Activated T-cell treated with anti-CD3 and anti-CD28 coated beads, Interleukin-2, amount 50 U/mL, for 72 hours (primary cell): Measurements from ENCODE around the gene KRT6C. TPM values are rescaled to one million over a fixed set of nuclear protein-coding genes. Genes with fewer than 3 reads are reported as not detected.

Experiments
- ATAC-seq, 2 donors: fragments of 150-1000 bp; cut with Tn5 transposase; replicated peaks in 1 of 2; 2 replicates each; pipeline ENCODE4 v1.10.0; 2021; ENCODE audit warnings: moderate library complexity in 2 of 2, mild to moderate bottlenecking in 1 of 2
- DNase-seq, 2 donors: peaks; one replicate each; pipeline ENCODE4 v3.0.0; 2021 to 2022; ENCODE audit warnings: mixed read lengths in 1 of 2
- H3K27ac Mint-ChIP-seq: one replicate; pipeline ENCODE4 v1.8.0; 2022; ENCODE audit warnings: mild to moderate bottlenecking, moderate library complexity, mixed read lengths
- H3K27me3 Mint-ChIP-seq: one replicate; pipeline ENCODE4 v1.8.0; 2022; ENCODE audit warnings: low read depth, mixed read lengths
- H3K36me3 Mint-ChIP-seq, 2 donors: one replicate each; pipeline ENCODE4 v1.8.0; 2022; ENCODE audit warnings: mixed read lengths in 2 of 2, mild to moderate bottlenecking in 1 of 2; ENCODE audit not compliant: insufficient read depth in 2 of 2
- H3K4me1 Mint-ChIP-seq: one replicate; pipeline ENCODE4 v1.8.0; 2022; ENCODE audit warnings: low read depth, mixed read lengths
- H3K4me3 Mint-ChIP-seq, 2 donors: one replicate each; pipeline ENCODE4 v1.8.0; 2022; ENCODE audit warnings: mild to moderate bottlenecking in 2 of 2, mixed read lengths in 2 of 2, moderate library complexity in 2 of 2
- H3K9me3 Mint-ChIP-seq, 2 donors: one replicate each; pipeline ENCODE4 v1.8.0; 2022; ENCODE audit warnings: mixed read lengths in 2 of 2
- total RNA-seq, 2 donors: library from RNA; stranded (reverse); gene quantifications; one replicate each; pipeline ENCODE4 v1.2.3, GENCODE V29; 2022

KRT6C gene
- not detected for total RNA-seq

DNA sequence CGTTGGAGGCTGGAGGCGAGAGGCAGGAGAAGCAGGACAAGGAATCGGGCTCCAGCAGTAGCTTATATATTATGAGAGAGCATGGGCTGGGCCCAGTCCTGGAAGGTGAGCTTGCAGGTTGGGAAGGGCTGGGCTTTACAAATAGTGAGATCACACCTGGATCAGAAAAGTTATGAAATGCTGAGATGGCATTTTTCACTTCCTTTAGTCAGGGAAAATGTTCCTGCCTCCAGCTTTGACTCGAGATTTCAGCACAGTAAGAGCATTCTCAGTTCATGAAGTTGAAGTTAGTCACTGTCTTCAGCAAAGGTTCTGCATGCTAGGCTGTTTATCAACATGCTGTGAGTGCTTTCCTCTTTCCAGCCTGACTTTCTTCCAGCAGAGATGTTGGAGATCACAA, at the start of gene KRT6C:
TSS of gene KRT6C (minus strand) at position 38 of the 400 bp plus-strand sequence. CDS start 68 bp downstream, outside the sequence.
- peaks cover 0 to 2% of the 10 kb centered on the region in 2 donors for H3K36me3 Mint-ChIP-seq
- DNase-seq (no peak), ATAC-seq (no peak)
- peaks cover 1 to 2% of the 10 kb centered on the region in 2 donors for H3K9me3 Mint-ChIP-seq
- peaks cover under 1% of the 10 kb centered on the region for H3K27me3 Mint-ChIP-seq
- no peaks in the 10 kb centered on the region for H3K4me1 Mint-ChIP-seq
- no peak within 1 kb of the TSS for H3K27ac Mint-ChIP-seq
- no peak within 1 kb of the TSS for H3K4me3 Mint-ChIP-seq

DNA sequence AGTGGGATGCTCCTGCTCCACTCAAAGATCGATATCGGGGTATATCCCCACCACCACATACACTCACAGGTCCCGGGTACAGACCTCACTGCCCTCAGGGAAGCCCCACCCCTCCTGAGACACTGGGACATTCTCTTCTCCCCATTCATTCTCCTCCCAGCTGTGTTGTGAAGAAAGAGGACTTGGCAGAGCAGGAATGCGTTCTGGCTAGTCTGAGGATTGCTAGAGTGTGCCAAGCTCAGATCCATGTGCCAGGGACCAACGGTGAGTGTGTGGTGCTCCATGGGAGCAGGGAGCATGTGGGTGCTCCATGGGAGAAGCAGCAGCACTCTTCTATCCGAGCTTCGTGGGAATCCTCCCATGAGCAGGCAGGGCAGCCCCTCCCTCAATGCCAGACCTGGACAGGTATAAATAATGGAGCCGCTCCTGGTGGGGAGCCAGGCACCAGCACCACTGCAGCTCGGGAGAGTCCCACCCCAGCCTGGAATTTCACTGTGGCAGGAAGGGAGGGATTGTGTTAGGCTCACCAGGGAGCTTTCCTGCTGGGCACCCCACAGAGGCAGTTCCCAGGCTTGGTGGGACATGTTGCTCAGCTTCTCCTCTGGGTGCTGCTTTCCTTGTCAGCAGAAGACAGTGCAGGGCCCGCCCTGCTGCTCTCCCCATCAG, 48.9 kb upstream of the KRT6C start:
- Mint-ChIP-seq H3K27me3 (no peaks in the 10 kb centered on the region), H3K4me1 (peaks cover 6% of the 10 kb centered on the region), H3K36me3 (no peaks in the 10 kb centered on the region), H3K27ac (no peak overlapping the region), H3K4me3 (no peak overlapping the region), H3K9me3 (no peaks in the 10 kb centered on the region)
- DNase-seq (no peak), ATAC-seq (no peak)

DNA sequence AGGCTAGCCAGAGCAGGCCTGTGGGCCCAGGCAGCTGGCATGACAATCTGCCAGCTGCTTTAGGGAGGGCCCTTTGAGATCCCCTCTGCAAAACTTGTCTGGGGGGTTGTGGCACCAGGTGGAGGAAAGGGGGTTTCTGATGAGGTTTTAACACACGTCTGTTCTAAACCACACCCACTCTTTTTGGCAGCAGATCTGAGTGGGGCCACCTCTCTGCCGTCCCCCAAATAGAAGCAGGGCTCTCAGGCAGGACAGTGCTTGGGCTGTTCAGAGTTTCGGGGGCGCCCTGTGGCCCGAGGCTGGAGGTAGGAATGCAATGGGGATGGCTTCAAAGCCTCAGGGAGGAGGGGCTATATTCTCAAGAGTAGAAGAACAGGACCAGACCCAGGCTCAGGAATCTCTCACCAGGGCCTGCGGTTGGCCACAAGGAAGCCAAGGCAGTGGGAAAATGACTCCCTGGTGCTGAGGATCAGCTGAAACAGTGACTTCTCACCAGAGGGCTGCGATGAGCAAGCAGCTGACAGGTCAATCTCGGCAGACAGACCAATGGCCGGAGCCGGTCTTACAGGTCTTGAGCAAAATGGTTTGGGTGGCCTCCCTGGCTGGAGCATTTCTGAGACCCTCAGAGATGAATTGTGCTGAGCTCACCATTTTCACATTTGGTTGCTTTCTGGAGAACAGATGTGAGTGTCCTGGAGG, 48.1 kb upstream of the KRT6C start:
- H3K4me3 Mint-ChIP-seq: no peak overlapping the region
- H3K9me3 Mint-ChIP-seq: no peaks in the 10 kb centered on the region
- DNase-seq (no peak), ATAC-seq (no peak)
- H3K4me1 Mint-ChIP-seq: peaks cover 2% of the 10 kb centered on the region
- H3K27ac Mint-ChIP-seq: no peak overlapping the region
- H3K27me3 Mint-ChIP-seq: no peaks in the 10 kb centered on the region
- H3K36me3 Mint-ChIP-seq: no peaks in the 10 kb centered on the region

DNA sequence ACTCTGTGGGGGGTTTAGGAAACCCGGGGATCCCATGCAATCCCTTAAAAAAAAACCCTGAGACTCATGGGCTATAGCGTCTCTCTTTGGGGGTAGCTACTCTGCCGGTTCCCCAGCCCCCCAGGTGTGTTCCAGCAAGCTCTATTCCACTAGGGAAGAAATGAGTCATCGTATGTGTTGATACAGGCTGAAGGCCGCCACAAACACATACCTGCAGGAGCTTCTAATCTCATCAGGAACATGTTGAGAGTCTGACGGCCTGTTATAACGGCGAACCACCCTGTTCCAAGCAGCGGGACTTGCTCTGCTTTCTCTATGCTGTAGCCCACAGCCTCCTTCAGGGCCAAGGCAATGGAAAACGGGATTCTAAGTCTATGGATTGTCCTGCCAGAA, 47.6 kb upstream of the KRT6C start:
- no peak for DNase-seq
- no peaks in the 10 kb centered on the region for H3K36me3 Mint-ChIP-seq
- no peak for ATAC-seq
- H3K4me3 Mint-ChIP-seq: no peak overlapping the region
- no peaks in the 10 kb centered on the region for H3K27me3 Mint-ChIP-seq
- H3K4me1 Mint-ChIP-seq: no peaks in the 10 kb centered on the region
- H3K9me3 Mint-ChIP-seq: no peaks in the 10 kb centered on the region
- no peak overlapping the region for H3K27ac Mint-ChIP-seq

DNA sequence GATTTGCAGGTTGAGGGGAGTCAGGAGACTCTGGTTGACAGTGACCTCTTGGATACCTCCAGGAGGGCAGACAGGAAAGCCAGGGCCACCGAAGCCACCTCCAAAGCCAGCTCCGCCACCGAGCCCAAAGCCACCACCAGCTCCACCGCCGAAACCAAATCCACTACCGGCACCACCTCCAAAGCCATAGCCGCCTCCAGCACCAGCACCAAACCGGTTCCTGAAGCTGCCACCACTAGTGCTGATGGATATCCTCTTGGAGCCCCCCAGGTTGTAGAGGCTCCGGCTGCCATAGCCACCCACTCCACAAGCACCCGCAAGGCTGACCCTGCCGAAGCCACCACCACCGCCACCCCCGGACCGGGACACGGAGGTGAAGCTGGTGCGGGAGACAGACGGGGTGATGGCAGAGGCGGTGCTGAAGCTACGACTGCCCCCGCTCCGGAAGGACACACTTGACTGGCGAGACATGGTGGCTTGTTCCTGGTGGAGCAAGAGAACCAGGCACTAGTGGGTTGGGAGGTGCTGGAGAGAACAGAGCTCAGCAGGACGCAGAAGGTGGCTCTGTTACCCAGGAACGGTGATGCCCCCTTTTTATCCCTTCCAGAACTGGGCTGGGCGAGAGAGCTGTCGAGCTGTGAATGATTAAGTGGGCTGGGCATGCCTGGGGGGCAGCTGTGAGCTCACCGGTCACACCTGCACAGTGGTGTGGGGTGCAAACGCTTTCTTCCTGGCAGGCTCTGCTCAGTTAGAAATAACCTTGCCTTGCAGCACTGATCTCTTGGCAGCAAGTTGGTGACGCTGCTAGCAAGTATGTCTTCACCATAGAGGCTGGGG, 46.4 kb upstream of the KRT6C start, which contains the start of gene KRT5:
TSS of gene KRT5 (minus strand) at position 569 of the 837 bp plus-strand sequence. CDS start at position 471, 98 bp downstream.
- H3K4me1 Mint-ChIP-seq: no peaks in the 10 kb centered on the region
- no peak within 1 kb of the TSS for H3K4me3 Mint-ChIP-seq
- no peaks in the 10 kb centered on the region for H3K27me3 Mint-ChIP-seq
- no peak for ATAC-seq
- no peaks in the 10 kb centered on the region for H3K9me3 Mint-ChIP-seq
- H3K27ac Mint-ChIP-seq: no peak within 1 kb of the TSS
- no peak for DNase-seq
- H3K36me3 Mint-ChIP-seq: no peaks in the 10 kb centered on the region

DNA sequence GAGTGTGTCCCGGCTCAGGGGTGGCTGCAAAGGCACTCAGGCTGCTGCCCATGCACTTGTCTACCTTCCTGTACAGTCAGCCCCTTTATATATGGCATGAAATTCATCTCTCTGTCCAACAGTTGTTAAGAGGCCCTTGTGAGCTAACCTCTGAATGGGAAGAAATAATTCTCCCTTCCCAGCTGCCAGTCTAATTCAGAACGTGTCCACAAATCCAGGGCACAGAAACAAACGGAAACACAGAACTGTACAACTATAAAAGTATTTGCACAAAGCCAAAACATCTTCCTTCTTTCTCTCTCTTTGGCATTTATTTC, 45.7 kb upstream of the KRT6C start:
- Mint-ChIP-seq H3K9me3 (no peaks in the 10 kb centered on the region), H3K36me3 (no peaks in the 10 kb centered on the region)

DNA sequence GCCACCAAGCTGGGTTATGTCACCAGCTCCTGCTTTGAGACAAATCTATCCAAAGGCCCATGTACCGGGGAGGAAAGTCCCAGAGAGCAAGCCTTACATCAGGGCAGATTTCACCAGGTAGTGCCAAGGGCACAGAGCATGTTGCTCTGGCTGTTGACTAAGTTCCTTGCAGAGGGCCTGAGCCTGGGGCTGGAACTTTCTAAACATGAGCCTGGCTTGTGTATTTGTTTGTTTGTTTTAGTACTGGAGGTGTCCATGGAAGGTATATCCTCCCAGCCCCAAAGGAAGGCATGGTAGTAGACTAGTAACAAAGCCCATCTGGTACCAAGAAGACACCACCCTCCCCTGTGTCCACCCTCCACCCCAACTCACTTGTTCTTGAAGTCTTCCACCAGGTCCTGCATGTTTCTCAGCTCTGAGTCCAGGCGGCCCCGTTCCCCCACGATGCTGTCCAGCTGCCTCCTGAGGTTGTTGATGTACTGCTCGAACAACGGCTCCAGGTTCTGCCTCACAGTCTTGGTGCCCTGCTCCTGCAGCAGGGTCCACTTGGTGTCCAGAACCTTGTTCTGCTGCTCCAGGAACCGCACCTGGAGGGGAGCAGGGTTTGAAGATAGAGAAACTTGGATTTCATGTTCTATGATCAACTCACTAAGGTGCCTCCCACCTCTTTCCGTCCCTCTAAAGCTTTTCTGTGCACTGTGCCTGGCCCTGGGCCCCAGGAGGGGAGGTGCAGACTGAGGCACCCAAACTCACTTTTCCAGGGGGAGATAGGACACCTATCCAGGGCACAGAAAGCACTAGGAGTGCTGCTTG, 45.2 kb upstream of the KRT6C start:
- no peaks in the 10 kb centered on the region for H3K9me3 Mint-ChIP-seq
- no peaks in the 10 kb centered on the region for H3K4me1 Mint-ChIP-seq
- no peak overlapping the region for H3K4me3 Mint-ChIP-seq
- no peak for DNase-seq
- H3K27ac Mint-ChIP-seq: no peak overlapping the region
- ATAC-seq: no peak
- H3K27me3 Mint-ChIP-seq: no peaks in the 10 kb centered on the region
- H3K36me3 Mint-ChIP-seq: no peaks in the 10 kb centered on the region

More for the DNA sequence above, 45.7 kb upstream of the KRT6C start:
- Mint-ChIP-seq H3K27me3 (no peaks in the 10 kb centered on the region), H3K27ac (no peak overlapping the region), H3K4me3 (no peak overlapping the region), H3K4me1 (no peaks in the 10 kb centered on the region)
- no peak for DNase-seq
- ATAC-seq: no peak

DNA sequence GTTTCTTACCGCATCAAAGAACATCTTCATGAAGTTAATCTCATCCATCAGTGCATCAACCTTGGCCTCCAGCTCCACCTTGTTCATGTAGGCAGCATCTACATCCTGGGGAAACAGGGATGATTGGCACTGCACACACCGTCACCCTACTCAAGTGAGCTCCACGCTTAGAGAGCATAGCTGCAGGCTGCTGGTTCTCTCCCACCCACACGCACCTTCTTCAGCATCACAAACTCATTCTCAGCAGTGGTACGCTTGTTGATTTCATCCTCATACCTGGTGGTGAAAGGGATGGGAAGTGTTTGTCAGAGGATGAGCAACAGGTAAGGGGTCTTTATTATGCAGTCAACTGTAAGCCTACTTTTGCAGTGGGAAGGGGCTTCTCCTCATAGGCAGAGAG, 44.3 kb upstream of the KRT6C start:
- peaks cover 2% of the 10 kb centered on the region for H3K27me3 Mint-ChIP-seq
- no peaks in the 10 kb centered on the region for H3K4me1 Mint-ChIP-seq
- no peak overlapping the region for H3K27ac Mint-ChIP-seq
- no peaks in the 10 kb centered on the region for H3K9me3 Mint-ChIP-seq
- no peak overlapping the region for H3K4me3 Mint-ChIP-seq
- no peak for DNase-seq
- no peaks in the 10 kb centered on the region for H3K36me3 Mint-ChIP-seq
- no peak for ATAC-seq

DNA sequence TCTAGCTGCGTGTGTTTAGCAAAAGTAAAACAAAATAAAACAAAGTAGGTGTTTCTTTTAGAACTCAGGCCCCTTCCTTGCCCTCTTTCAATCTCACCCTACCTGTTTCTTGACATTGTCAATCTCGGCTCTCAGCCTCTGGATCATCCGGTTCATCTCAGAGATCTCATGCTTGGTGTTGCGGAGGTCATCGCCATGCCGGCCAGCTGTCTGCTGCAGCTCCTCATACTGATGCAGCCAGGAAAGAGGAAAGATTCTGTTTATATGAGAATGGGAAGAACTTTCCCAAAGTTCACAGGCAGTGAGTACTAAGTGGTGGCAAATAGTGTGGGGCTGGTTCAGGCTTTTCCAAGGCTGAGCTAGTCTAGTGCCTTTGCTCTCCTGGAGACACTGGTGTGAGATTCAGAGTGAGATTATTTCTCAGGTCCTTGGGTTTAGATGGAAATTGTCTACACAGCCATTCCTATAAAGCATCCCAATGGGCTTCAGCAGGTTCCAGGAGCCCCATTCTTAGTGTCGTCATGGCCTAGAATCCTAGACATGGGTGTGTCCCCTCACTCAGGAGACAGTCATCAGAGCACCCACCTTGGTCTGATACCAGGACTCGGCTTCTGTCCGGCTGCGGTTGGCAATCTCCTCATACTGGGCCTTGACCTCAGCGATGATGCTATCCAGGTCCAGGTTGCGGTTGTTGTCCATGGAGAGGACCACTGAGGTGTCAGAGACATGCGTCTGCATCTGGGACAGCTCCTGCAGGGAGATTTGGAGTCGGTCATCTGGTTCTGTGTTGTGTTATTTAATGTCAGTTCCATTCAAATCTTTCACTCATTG, 43.6 kb upstream of the KRT6C start:
- no peak for ATAC-seq
- H3K36me3 Mint-ChIP-seq: no peaks in the 10 kb centered on the region
- peaks cover 7% of the 10 kb centered on the region for H3K27me3 Mint-ChIP-seq
- H3K4me1 Mint-ChIP-seq: no peaks in the 10 kb centered on the region
- DNase-seq: no peak
- H3K9me3 Mint-ChIP-seq: no peaks in the 10 kb centered on the region
- no peak overlapping the region for H3K27ac Mint-ChIP-seq
- no peak overlapping the region for H3K4me3 Mint-ChIP-seq

DNA sequence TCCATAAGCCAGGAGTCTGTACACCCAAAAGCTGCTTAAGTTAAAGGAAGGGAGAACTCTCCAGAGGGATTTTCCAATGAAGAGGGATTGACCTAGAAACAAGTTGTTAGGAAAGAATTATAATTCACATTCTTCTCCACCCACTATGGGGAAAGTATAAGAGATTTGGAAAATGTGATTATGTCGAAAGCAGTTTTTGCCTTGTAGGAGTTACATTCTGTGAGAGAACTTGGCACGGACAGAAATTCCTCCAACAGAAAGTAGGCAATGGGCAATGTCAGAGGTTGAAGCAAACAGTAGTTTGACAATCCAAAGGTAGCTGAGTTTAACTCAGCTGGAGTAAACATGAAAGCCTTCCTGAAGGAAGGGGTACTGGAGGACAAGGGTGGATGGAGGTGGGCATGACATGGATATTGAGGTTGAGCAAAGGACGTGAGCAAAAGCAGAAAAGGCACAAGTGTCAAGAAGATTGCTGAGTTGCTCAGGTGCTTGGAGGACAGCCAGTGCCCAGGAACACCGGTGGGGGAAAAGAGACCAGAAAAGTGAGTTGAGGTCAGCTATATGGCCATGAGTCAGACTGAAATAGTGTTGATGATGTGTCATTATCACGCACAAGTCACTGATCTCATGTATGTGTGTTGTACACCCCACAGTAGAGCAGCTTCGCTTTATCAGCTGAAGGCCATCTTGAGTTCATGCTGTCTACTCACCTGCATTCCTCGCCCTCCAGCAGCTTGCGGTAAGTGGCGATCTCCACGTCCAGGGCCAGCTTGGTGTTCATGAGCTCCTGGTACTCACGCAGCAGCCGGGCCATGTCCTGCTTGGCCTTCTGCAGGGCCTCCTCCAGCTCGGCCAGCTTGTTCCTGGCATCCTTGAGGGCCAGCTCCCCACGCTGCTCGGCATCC, 42.6 kb upstream of the KRT6C start:
- ATAC-seq (no peak), DNase-seq (no peak)
- H3K36me3 Mint-ChIP-seq: peaks cover 0 to 3% of the 10 kb centered on the region in 2 donors
- peaks cover 3 to 6% of the 10 kb centered on the region in 2 donors for H3K9me3 Mint-ChIP-seq
- H3K4me1 Mint-ChIP-seq: no peaks in the 10 kb centered on the region
- H3K27me3 Mint-ChIP-seq: peaks cover 7% of the 10 kb centered on the region
- H3K4me3 Mint-ChIP-seq: no peak overlapping the region
- H3K27ac Mint-ChIP-seq: no peak overlapping the region

DNA sequence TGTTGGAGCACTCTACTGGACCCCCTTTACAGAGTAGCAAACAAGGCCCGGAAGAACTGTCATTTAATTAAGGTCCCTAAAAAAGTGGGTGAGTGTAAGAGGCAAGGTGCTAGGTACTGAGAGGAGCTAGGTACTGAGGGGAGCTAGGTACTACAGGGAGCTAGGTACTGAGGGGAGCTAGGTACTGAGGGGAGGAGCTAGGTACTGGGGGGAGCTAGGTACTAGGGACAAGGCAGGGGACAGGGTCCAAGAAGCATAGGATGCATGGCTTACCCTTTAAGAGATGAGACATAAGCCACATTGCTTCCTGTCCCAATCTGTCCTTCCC, 41.7 kb upstream of the KRT6C start:
- no peak overlapping the region for H3K27ac Mint-ChIP-seq
- H3K4me1 Mint-ChIP-seq: no peaks in the 10 kb centered on the region
- DNase-seq: no peak
- no peak for ATAC-seq
- H3K9me3 Mint-ChIP-seq: peaks cover 4 to 6% of the 10 kb centered on the region in 2 donors
- H3K4me3 Mint-ChIP-seq: no peak overlapping the region
- H3K36me3 Mint-ChIP-seq: peaks cover 0 to 4% of the 10 kb centered on the region in 2 donors
- H3K27me3 Mint-ChIP-seq: peaks cover 10% of the 10 kb centered on the region
